GM12872 (cell line): Measurements from ENCODE around the gene DENND2C.

Source experiments
- CTCF ChIP-seq: IDR thresholded peaks from 3 replicates; pipeline ENCODE4 v1.5.1; 2011; ENCODE audit warnings: low read depth, mild to moderate bottlenecking, low read length, moderate library complexity; ENCODE audit not compliant: insufficient read depth

Gene DENND2C

GRCh38 chr1:114676115-114676514, 6.3 kb upstream of the DENND2C start:
- TF ChIP-seq CTCF = no peak

- no peak for TF ChIP-seq CTCF
Observed at GRCh38 chr1:114671939-114672275, 2.1 kb upstream of the DENND2C start.

GRCh38 chr1:114671011-114671938, 1.4 kb upstream of the DENND2C start:
- peak; percentile 3; the same call in 1 of the 3 replicates for TF ChIP-seq CTCF

GRCh38 chr1:114670083-114671010, 498 bp upstream of the DENND2C start:
- no peak for TF ChIP-seq CTCF

- TF ChIP-seq CTCF = no peak
Observed at GRCh38 chr1:114668784-114669561, 876 bp downstream of the DENND2C start.

GRCh38 chr1:114668373-114668772, 1.5 kb downstream of the DENND2C start:
- TF ChIP-seq CTCF = no peak

GRCh38 chr1:114666954-114667353, 2.9 kb downstream of the DENND2C start:
- no peak for TF ChIP-seq CTCF
